ENCODE results near the gene HARBI1.

The HARBI1 gene

GRCh38 chr11:46615756-46616155 is 1.3 kb downstream of the HARBI1 start:
- TF ChIP-seq CTCF (IDR thresholded peaks at IDR 0.05; ENCODE audit: borderline replicate concordance, extremely low read depth, low read length, poor library complexity, severe bottlenecking) (no peak), EZH2 (IDR thresholded peaks at IDR 0.05; ENCODE audit: borderline replicate concordance, low read depth, low read length, severe bottlenecking) (no peak)
- Histone ChIP-seq H3K4me2 (ENCODE audit: insufficient read depth, low read length) (peak overlapping the region; percentile 91), H3K27ac (ENCODE audit: low read length) (no peak overlapping the region), H3K4me3 (ENCODE audit: low read depth in 1 of 2, low read length in 2 of 2) (peak overlapping the region in 1 of 2 experiments; percentile 94; a peak in 1 of 4 replicates), H3K4me1 (ENCODE audit: insufficient read depth, low read length) (peaks cover 67% of the 10 kb centered on the region), H4K20me1 (ENCODE audit: insufficient read depth, low read length) (0 out of 2 replicates have a peak, but pooled peaks cover 5% of the 10 kb centered on the region), H3K9ac (ENCODE audit: low read depth, low read length) (no peak overlapping the region; the same call in 1 of the 2 replicates), H3K27me3 (ENCODE audit: insufficient read depth, low read length, poor library complexity) (no peaks in the 10 kb centered on the region), H3K36me3 (ENCODE audit: insufficient read depth, low read length) (peaks cover 8% of the 10 kb centered on the region), H2AFZ (ENCODE audit: low read depth, low read length) (no peak overlapping the region), H3K79me2 (ENCODE audit: insufficient read depth, low read length) (peaks cover 57% of the 10 kb centered on the region), H3K9me3 (ENCODE audit: insufficient read depth, low read length, severe bottlenecking) (no peaks in the 10 kb centered on the region)
- DNase-seq (no peak), ATAC-seq (ENCODE audit: insufficient read depth, low read depth) (no peak)

- no peaks in the 10 kb centered on the region for H3K36me3 ChIP-seq (ENCODE audit: insufficient read depth, low read length)
- H3K4me2 ChIP-seq (ENCODE audit: insufficient read depth, low read length) = no peak overlapping the region
- no peak overlapping the region for H3K4me3 ChIP-seq (ENCODE audit: low read depth in 1 of 2, low read length in 2 of 2)
- no peak overlapping the region for H3K9ac ChIP-seq (ENCODE audit: low read depth, low read length)
- H3K9me3 ChIP-seq (ENCODE audit: insufficient read depth, low read length, severe bottlenecking) = no peaks in the 10 kb centered on the region
- no peaks in the 10 kb centered on the region for H3K27me3 ChIP-seq (ENCODE audit: insufficient read depth, low read length, poor library complexity)
- H3K79me2 ChIP-seq (ENCODE audit: insufficient read depth, low read length) = peaks cover 23% of the 10 kb centered on the region
- H3K27ac ChIP-seq (ENCODE audit: low read length) = no peak overlapping the region
- no peak overlapping the region for H2AFZ ChIP-seq (ENCODE audit: low read depth, low read length)
- TF ChIP-seq CTCF (IDR thresholded peaks at IDR 0.05; ENCODE audit: borderline replicate concordance, extremely low read depth, low read length, poor library complexity, severe bottlenecking) (no peak), EZH2 (IDR thresholded peaks at IDR 0.05; ENCODE audit: borderline replicate concordance, low read depth, low read length, severe bottlenecking) (no peak)
- no peak for DNase-seq
- H3K4me1 ChIP-seq (ENCODE audit: insufficient read depth, low read length) = peaks cover 39% of the 10 kb centered on the region
- no peak for ATAC-seq (ENCODE audit: insufficient read depth, low read depth)
- H4K20me1 ChIP-seq (ENCODE audit: insufficient read depth, low read length) = no peaks in the 10 kb centered on the region
Measured at GRCh38 chr11:46612326-46612725, 4.7 kb downstream of the HARBI1 start.

GRCh38 chr11:46611526-46612304 is 5.3 kb downstream of the HARBI1 start:
- Histone ChIP-seq H3K4me1 (ENCODE audit: insufficient read depth, low read length) (peaks cover 39% of the 10 kb centered on the region), H3K79me2 (ENCODE audit: insufficient read depth, low read length) (peaks cover 22% of the 10 kb centered on the region), H2AFZ (ENCODE audit: low read depth, low read length) (no peak overlapping the region; the same call in 1 of the 2 replicates), H3K9ac (ENCODE audit: low read depth, low read length) (no peak overlapping the region), H3K4me3 (ENCODE audit: low read depth in 1 of 2, low read length in 2 of 2) (no peak overlapping the region), H4K20me1 (ENCODE audit: insufficient read depth, low read length) (no peaks in the 10 kb centered on the region), H3K27ac (ENCODE audit: low read length) (0 out of 2 replicates have a peak overlapping the region, but pooled peaks have one; percentile 1), H3K4me2 (ENCODE audit: insufficient read depth, low read length) (peak overlapping the region; percentile 8; the same call in 1 of the 2 replicates), H3K36me3 (ENCODE audit: insufficient read depth, low read length) (no peaks in the 10 kb centered on the region), H3K27me3 (ENCODE audit: insufficient read depth, low read length, poor library complexity) (no peaks in the 10 kb centered on the region), H3K9me3 (ENCODE audit: insufficient read depth, low read length, severe bottlenecking) (no peaks in the 10 kb centered on the region)
- ATAC-seq (ENCODE audit: insufficient read depth, low read depth) = no peak
- DNase-seq = no peak
- no peak for TF ChIP-seq EZH2 (IDR thresholded peaks at IDR 0.05; ENCODE audit: borderline replicate concordance, low read depth, low read length, severe bottlenecking)
- no peak for TF ChIP-seq CTCF (IDR thresholded peaks at IDR 0.05; ENCODE audit: borderline replicate concordance, extremely low read depth, low read length, poor library complexity, severe bottlenecking)
